ENCODE results near the gene DOCK7. TPM values are rescaled to one million over a fixed set of nuclear protein-coding genes. Genes with fewer than 3 reads are reported as not detected.
A peak's percentile ranks its signal among the peaks of the same experiment; 100 is the strongest.

The DOCK7 gene
- total RNA-seq, 4 donors from 2014 or later, result 48.6 to 182 (median 92.9) TPM

DNA sequence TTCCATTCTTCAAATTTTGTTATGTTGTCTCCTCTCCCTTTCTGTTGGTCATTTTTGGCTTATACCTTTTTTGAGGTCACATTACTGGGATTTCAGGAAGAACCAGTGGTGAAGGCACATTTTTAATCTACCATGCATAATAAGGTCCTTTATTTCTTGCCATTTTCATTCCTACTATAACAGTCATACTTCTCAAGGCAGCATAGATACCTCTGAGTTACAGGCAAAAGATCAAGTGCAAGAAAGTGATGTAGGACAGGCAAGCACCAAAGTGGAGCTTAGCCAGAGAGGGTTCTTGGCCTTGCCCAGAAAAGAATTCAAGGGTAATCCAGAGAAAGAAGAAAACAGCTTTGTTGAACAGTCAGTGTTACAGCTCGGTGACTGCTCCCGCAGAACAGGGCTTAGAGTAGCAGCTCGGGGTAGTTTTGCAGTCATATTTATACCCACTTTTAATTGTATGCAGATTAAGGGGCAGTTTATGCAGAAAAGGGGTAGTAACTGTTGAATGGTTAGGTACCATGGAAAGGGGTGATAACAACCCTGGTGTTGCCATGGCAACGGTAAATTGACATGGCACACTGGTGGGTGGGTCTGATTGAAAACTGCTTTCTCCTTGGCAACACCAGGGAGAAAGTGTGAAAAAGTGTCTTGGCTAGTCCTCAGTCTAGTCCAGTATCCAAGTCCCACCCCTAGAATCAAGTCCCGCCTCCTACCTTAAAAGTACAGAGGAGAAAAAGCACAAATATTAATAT, 39.6 kb upstream of the DOCK7 start:
- Histone ChIP-seq H3K27ac (peak overlapping the region in 2 of 4 donors; percentile 2 to 10), H3K4me3 (no peak overlapping the region), H3K27me3 (no peaks in the 10 kb centered on the region), H3K4me1 (peaks cover 0 to 52% (median 12%) of the 10 kb centered on the region in 4 donors), H3K36me3 (no peaks in the 10 kb centered on the region), H3K9me3 (no peaks in the 10 kb centered on the region)
- DNase-seq (ENCODE audit: low spot score in 2 of 2), result no peak
- WGBS, 2 donors, result 70 to 73% methylated on average over 5 of the region's 5 CpGs
- TF ChIP-seq, protein P1, sequence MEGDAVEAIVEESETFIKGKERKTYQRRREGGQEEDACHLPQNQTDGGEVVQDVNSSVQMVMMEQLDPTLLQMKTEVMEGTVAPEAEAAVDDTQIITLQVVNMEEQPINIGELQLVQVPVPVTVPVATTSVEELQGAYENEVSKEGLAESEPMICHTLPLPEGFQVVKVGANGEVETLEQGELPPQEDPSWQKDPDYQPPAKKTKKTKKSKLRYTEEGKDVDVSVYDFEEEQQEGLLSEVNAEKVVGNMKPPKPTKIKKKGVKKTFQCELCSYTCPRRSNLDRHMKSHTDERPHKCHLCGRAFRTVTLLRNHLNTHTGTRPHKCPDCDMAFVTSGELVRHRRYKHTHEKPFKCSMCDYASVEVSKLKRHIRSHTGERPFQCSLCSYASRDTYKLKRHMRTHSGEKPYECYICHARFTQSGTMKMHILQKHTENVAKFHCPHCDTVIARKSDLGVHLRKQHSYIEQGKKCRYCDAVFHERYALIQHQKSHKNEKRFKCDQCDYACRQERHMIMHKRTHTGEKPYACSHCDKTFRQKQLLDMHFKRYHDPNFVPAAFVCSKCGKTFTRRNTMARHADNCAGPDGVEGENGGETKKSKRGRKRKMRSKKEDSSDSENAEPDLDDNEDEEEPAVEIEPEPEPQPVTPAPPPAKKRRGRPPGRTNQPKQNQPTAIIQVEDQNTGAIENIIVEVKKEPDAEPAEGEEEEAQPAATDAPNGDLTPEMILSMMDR (IDR thresholded peaks at IDR 0.05), result no peak
- no peak for TF ChIP-seq EP300 (IDR thresholded peaks at IDR 0.05)
- no peak for TF ChIP-seq POLR2A (IDR thresholded peaks at IDR 0.05)

DNA sequence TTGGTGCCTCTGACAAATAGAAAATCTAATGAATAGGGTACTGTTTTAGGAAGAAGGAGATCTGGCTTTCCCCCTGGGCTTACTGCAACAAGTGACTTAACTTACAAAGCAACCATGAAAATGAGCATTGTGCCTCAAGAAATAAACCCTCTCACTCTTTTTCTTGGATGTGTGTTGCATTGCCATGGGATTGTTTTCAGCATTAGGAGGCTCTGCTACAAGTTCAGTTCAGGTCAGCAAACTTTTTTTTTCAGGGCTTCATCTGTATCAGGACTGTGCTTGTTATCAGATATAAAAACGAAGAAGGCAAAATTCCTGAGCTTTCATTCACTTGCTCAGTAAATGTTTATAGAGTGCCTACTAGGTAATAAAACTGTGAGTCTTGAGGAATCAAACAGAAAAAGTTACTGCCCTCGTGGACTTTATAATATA, 37.8 kb upstream of the DOCK7 start:
- Histone ChIP-seq H3K36me3 (no peaks in the 10 kb centered on the region), H3K27ac (peak overlapping the region in 3 of 4 donors; percentile 31 to 77 (median 65)), H3K27me3 (no peaks in the 10 kb centered on the region), H3K9me3 (no peaks in the 10 kb centered on the region), H3K4me3 (no peak overlapping the region), H3K4me1 (peaks cover 0 to 51% (median 8%) of the 10 kb centered on the region in 4 donors)
- TF ChIP-seq POLR2A (IDR thresholded peaks at IDR 0.05) (no peak), EP300 (IDR thresholded peaks at IDR 0.05) (peak in 1 of 2 donors; percentile 46)
- DNase-seq (ENCODE audit: low spot score in 2 of 2), result no peak
- WGBS, 2 donors, result 17 to 24% methylated on average over 2 of the region's 2 CpGs

DNA sequence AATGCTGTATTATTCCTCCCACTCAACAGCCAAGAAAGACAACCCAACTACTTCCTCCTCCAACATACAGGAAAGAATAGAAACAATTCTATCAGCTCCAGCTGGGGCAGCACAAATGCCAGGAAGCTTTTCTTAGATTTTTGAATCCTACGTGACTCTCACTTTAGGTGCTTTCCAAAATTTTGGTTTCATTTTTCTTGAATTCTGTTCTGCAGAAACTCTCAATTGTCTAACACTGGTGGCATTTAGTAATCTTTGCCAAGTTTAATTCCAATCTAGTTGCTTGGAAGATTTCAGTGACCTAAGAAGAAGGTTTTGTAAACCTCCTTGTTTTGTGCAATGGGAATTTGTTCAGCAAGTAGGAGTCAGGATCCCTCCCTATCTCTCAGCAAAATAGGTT, 37.1 kb upstream of the DOCK7 start:
- Histone ChIP-seq H3K27me3 (no peaks in the 10 kb centered on the region), H3K36me3 (no peaks in the 10 kb centered on the region), H3K4me3 (peak overlapping the region in 1 of 4 donors; percentile 14), H3K27ac (peak overlapping the region in 3 of 4 donors; percentile 31 to 77 (median 65)), H3K9me3 (no peaks in the 10 kb centered on the region), H3K4me1 (peaks cover 0 to 58% (median 8%) of the 10 kb centered on the region in 4 donors)
- TF ChIP-seq, protein P1 (IDR thresholded peaks at IDR 0.05), result no peak
- TF ChIP-seq POLR2A (IDR thresholded peaks at IDR 0.05), result no peak
- TF ChIP-seq EP300 (IDR thresholded peaks at IDR 0.05), result no peak
- WGBS, 2 donors, result 0% methylated on average over 1 of the region's 1 CpG
- no peak for DNase-seq (ENCODE audit: low spot score in 2 of 2)

DNA sequence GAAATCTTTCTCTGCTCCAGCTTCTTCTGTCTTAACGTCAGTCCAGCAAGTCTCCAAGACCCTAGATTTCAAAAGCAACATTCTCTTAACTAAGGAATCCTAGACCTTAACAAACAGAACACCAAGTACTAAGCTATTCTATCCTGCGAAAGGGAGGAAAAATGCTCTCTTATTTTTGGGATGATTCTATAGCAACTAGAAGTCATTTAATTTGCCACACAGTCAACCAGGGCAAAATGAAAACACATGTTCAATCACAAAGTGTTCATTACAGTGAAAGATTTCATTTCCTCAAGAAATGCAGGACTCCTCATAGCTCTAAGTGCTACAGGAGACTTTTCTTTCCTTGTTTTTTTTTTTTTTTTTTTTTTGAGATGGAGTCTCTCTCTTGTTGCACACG, 36.2 kb upstream of the DOCK7 start:
- 65 to 71% methylated on average over 3 of the region's 3 CpGs for WGBS, 2 donors
- H3K4me3 ChIP-seq, result no peak overlapping the region
- H3K27me3 ChIP-seq, result no peaks in the 10 kb centered on the region
- peak overlapping the region in 2 of 4 donors; percentile 65 to 77 for H3K27ac ChIP-seq
- TF ChIP-seq EP300 (IDR thresholded peaks at IDR 0.05) (no peak), POLR2A (IDR thresholded peaks at IDR 0.05) (no peak)
- TF ChIP-seq, protein P1 (IDR thresholded peaks at IDR 0.05), result no peak
- peaks cover 0 to 57% (median 8%) of the 10 kb centered on the region in 4 donors for H3K4me1 ChIP-seq
- H3K36me3 ChIP-seq, result no peaks in the 10 kb centered on the region
- H3K9me3 ChIP-seq, result no peaks in the 10 kb centered on the region
- no peak for DNase-seq (ENCODE audit: low spot score in 2 of 2)

DNA sequence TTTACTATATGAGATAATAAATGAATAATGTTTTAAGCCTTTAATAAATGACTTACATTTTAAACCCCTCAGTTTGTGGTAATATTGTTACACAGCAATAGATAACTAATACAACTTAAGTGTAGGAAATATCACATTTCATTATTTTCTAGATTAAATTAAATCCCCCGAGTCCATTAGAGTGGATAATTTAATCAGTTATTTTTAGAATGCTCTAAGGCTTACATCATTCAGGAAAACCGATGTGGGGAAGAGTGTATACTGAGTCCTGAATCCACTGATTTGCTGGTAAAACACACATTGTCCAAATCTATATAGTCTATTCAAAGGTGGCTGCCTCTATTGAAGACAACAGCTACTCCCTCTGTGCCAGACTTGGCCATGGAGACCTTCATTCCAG, 35.7 kb upstream of the DOCK7 start:
- TF ChIP-seq POLR2A (IDR thresholded peaks at IDR 0.05), result no peak
- TF ChIP-seq, protein P1 (IDR thresholded peaks at IDR 0.05), result no peak
- no peak for TF ChIP-seq EP300 (IDR thresholded peaks at IDR 0.05)
- Histone ChIP-seq H3K9me3 (no peaks in the 10 kb centered on the region), H3K4me1 (peaks cover 0 to 51% (median 8%) of the 10 kb centered on the region in 4 donors), H3K4me3 (no peak overlapping the region), H3K27ac (peak overlapping the region in 2 of 4 donors; percentile 0 to 65), H3K27me3 (no peaks in the 10 kb centered on the region), H3K36me3 (no peaks in the 10 kb centered on the region)
- WGBS, 2 donors, result 40 to 52% methylated on average over 2 of the region's 2 CpGs
- no peak for DNase-seq (ENCODE audit: low spot score in 2 of 2)
